HCEC 1CT (cell line): ENCODE data around the gene PTPRN2.

Experiments used
- DNase-seq: peaks from one replicate; pipeline ENCODE4 v3.0.0-alpha.2; 2017

Gene PTPRN2

DNA sequence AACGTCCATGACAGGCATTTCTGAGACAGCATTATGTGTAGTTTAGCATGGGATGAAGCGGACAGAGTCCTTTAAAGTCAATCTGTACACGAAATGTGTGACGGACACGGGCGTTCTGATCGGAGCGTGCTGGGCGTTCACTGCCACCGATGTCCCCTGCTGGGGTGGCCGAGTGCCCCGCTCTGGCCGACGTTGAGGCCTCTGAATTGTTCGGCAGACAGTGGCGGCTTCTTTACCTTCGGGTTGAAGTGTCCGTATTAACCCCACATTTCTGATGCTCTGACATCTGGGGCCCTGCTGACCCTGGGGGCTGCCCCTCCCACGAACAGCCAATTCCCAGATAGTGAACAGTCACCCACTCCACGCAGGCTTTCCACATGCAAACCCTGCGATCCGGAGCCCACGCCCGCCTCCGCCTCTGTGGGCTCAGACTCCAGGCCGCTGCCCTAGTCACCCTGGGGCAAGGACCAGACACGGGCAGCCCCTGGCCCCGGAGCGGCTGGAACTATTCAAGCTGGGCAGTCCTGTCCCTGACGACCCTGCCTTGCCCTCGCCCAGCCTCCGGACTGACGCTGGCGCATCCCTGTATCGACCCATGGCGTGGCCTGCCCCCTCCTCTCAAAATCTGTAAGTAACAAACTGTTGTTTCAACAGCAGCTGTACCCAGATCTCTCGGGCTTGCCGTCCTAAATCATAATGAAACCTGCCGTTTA is 445.7 kb downstream of the PTPRN2 start:
- no peak for DNase-seq

DNA sequence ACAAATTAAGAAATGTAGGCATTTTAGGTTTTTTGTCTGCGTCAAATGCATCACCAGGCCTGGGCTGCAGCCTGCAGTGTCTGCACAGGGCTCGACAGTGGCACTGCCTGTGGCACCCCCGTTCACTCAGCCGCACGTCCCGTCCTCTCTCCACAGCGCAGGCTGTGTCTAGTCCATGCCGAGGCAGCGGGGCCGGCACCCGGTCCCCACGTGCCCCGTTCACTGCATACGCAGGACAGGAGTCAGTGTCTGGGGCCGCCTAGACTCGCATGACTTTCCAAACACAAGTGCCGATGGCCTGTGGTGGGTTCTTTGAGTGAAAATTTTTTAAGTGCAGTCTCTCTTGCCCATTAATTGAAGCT is 446.4 kb downstream of the PTPRN2 start:
- no peak for DNase-seq

- DNase-seq: no peak
Measured at GRCh38 chr7:158140538-158141220, 446.9 kb downstream of the PTPRN2 start.

DNA sequence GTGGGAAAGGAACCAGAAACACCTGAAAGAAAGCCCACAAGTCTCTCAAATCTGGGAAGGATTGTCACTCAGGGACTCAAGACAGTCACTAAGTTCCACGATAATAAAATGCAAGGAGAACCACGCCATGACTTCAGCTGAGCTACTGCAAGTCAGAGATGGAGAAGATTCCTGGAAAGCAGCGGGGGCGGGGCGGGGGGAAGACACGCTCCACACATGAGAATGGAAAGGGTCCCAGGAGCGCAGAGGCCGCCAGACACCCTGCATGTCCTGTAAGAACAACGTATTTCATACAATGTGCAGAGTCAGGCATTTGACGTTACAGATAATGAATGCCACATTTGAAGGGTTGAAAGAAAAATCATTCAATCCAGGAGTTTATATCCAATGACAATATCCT is 448.1 kb downstream of the PTPRN2 start:
- DNase-seq: no peak

DNA sequence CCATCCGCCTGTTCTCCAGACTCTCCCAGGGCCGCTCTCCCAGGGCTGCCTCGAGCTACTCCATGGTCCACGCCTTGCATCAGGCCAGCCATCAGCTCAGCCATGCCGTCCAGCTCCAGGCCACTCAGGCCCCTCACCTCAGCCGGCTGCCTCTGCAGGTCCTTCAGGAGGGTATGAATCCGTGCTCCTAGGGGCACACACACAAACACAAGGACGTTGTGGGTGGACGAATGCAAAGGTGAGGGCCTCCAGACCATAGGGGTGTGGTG is 449.4 kb downstream of the PTPRN2 start:
- no peak for DNase-seq

- DNase-seq: no peak
Measured at GRCh38 chr7:158137516-158138328, 449.9 kb downstream of the PTPRN2 start.

- no peak for DNase-seq
Measured at GRCh38 chr7:158135931-158136330, 451.7 kb downstream of the PTPRN2 start.

DNA sequence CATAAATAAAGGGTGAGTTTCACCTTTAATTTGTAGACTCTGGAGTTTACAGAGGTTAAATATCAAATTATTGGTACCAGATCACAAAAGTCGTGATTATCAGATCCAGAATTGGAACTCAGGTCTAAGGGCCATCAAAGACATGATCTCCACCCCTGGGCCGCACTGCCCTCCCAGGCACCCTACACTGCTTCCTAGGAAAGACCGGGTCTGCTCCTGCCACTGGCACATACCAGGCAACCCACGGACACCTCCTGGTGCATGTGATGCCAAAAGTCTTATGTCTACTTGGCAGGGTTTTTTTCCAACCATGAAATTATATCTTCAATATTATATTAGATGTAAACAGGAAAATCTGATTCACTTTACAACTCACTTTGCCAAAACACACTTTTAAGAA is 452.8 kb downstream of the PTPRN2 start:
- DNase-seq: no peak

GRCh38 chr7:158133515-158134271 is 453.9 kb downstream of the PTPRN2 start:
- no peak for DNase-seq

DNA sequence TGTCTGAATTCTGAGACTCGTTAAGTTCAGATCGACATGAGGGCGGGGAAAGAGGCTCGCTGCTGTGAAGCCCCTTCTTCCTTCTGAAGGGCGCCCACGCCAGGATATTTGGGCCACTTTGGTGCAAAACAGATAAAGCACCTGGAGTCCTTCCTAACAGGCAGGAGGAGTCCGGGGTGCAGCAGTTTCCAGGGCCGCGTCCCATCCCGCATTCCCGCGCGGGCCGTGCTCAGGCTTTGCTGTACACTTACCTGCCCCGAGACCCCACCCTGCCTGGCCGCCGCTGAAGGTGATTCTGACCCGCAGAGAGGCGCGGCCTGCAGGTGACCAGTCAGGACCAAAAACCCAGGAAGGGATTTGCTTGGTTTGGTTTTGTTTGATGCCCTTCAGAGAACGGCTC is 454.6 kb downstream of the PTPRN2 start:
- DNase-seq: no peak

DNA sequence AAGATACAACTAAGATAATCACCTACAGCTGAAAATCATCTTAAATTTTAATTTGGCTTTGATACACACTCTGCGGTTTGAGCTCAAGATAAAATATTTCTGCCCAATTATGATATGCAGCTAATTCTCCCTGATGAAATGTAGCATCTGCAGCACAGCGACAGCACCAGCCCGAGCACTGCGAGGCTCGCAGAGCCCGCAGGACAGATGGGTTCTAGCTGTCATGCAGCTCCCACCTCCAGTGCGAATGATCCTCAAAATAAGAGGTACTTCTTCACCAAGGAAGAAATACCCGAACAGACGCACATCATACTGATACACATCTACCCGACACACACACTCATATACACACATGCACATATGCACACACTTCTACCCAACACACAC is 457.6 kb downstream of the PTPRN2 start:
- DNase-seq: no peak

DNA sequence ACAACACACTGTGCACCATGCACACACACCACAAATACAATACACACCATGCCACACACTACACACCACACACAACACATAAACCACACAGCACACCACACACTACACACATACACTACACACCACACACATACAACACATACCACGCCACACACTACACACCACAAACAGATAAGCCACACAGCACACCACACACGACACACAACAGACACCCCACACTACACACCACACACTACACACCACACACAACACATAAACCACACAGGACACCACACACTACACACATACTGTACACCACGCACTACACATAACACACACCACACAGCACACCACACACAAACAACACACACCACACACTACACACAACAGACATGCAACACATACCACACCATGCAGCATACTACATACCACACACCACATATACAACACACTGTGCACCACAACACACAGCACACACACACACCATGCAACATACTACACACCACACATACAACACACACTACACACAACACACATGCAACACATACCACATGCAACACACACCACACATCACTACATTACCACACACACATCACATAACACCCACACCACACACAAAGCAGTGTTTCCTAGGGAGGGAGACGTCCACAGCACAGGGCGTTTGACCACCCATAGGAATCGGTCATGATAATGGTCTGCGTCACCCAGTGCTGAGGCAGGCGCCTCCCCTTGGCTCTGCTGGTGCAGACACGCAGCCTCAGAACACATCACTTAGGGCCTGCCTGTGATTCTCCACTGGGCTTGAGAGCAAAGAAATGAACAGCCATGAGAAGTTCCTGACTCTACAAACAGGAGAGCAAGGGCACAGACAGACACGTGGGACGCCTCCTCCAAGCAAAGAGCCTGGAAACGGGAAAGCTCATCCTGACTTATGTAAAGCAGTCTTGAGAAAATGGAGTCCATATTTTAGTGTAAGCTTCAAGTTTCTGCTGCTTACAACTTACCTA is 458.3 kb downstream of the PTPRN2 start:
- DNase-seq: no peak

DNA sequence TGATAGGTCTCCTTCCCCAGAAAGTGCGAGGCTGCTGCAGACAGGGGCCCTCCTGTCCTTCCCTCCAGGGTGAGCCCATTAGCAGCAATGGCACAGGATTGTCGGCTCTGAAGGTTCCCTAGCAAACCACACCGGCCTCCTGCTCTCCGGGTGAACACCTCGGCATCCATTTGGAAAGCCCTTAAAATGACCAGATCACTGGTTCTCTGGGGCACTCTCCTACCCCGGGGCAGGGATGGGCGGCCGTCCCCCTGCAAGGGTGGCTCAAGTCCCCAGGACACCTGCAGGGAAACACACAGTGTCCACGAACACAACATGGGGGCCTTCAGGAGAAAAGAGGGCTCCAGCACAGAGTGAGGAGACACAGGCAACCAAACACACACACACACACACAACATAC is 459.1 kb downstream of the PTPRN2 start:
- no peak for DNase-seq

DNA sequence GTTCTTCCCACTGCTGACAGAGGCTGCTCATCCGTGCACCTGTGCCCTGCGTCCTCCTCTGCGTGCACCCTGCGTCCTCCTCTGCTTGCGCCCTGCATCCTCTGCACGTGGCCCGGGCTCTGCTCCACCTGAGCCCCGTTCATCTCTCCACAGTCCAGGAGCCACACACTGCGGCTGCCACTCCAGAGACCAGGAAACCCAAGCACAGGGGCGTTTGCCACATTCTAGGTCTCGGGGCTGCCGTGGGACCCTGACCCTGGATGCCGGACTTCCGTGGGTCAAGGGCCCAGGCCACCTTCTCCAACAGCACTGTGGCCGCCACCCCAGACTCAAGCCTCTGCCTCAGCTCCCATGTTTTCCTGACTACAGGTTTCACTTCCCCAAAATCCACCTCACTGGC is 460.4 kb downstream of the PTPRN2 start:
- DNase-seq: no peak

DNA sequence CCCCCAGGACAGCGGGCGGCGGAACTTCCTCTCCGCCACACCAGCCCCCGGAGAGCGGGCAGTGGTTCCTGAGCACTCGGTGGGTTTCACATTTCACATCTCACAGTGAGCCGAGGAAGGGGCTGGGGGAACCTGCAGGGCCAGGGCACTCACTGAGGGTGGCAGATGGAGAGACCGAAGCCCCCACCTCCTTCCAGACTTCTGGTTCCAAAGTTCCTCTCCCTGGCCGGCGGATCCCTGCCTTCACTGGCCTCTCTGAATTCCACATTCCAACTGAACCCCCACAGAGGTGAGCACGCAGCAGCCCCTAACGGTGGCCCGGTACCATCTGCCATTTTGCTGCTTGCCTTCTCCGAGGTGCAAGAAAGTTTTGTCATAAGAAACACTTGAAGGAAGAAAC is 461.0 kb downstream of the PTPRN2 start:
- no peak for DNase-seq

GRCh38 chr7:158125721-158126120 is 461.9 kb downstream of the PTPRN2 start:
- no peak for DNase-seq

- DNase-seq: no peak
Measured at GRCh38 chr7:158125091-158125490, 462.5 kb downstream of the PTPRN2 start.

DNA sequence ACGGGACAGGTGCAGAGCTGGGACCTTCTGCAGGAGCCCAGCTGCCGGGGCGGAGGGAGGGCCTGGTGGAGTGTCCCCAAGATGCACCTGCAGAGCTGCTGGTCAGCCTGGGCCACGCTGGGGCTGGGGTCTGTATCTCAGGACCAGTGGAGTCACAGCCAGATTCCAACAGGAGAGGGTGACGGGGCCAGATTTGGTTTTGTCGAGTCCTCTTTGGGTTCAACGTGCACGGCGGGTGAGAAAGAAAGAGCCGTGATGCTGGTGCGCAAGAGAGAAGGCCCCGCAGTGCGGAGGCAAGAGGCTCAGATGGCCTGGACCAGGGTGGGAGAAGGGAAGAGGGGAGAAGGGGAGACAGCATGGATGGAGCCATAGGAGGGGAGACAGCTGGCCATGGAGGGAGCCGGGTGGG is 462.9 kb downstream of the PTPRN2 start:
- DNase-seq: no peak

GRCh38 chr7:158123753-158124152 is 463.9 kb downstream of the PTPRN2 start:
- DNase-seq: no peak

- DNase-seq: no peak
Measured at GRCh38 chr7:158123214-158123613, 464.4 kb downstream of the PTPRN2 start.

- no peak for DNase-seq
Measured at GRCh38 chr7:158121441-158122045, 466.1 kb downstream of the PTPRN2 start.

- DNase-seq: no peak
Measured at GRCh38 chr7:158120716-158121115, 466.9 kb downstream of the PTPRN2 start.
